GM10847 (cell line): ENCODE measurements around the gene BMP6.

Source experiments
- POLR2A ChIP-seq: IDR thresholded peaks from 2 replicates; pipeline ENCODE4 v1.6.1; 2011; ENCODE audit not compliant: insufficient read length; ENCODE audit errors: extremely low read depth

Gene BMP6

GRCh38 chr6:7725849-7726415 is at the start of gene BMP6:
Gene BMP6, plus strand, starts transcription at chr6:7726099. Its CDS starts 857 bp downstream, at chr6:7726956.
- no peak for TF ChIP-seq POLR2A

GRCh38 chr6:7677229-7677628 is 48.7 kb upstream of the BMP6 start:
- TF ChIP-seq POLR2A: no peak

- TF ChIP-seq POLR2A: no peak
Observed at GRCh38 chr6:7680393-7681075, 45.4 kb upstream of the BMP6 start.

- TF ChIP-seq POLR2A: no peak
Observed at GRCh38 chr6:7681449-7681848, 44.5 kb upstream of the BMP6 start.

- no peak for TF ChIP-seq POLR2A
Observed at GRCh38 chr6:7684076-7684475, 41.8 kb upstream of the BMP6 start.

GRCh38 chr6:7684843-7685242 is 41.1 kb upstream of the BMP6 start:
- TF ChIP-seq POLR2A: no peak

GRCh38 chr6:7685276-7685675 is 40.6 kb upstream of the BMP6 start:
- no peak for TF ChIP-seq POLR2A

- TF ChIP-seq POLR2A: no peak
Observed at GRCh38 chr6:7687145-7688111, 38.5 kb upstream of the BMP6 start.

GRCh38 chr6:7691021-7691420 is 34.9 kb upstream of the BMP6 start:
- no peak for TF ChIP-seq POLR2A

- no peak for TF ChIP-seq POLR2A
Observed at GRCh38 chr6:7691675-7692452, 34.0 kb upstream of the BMP6 start.

GRCh38 chr6:7692453-7692784 is 33.5 kb upstream of the BMP6 start:
- no peak for TF ChIP-seq POLR2A

- no peak for TF ChIP-seq POLR2A
Observed at GRCh38 chr6:7693827-7694226, 32.1 kb upstream of the BMP6 start.

- no peak for TF ChIP-seq POLR2A
Observed at GRCh38 chr6:7696061-7696460, 29.8 kb upstream of the BMP6 start.

- TF ChIP-seq POLR2A: no peak
Observed at GRCh38 chr6:7697432-7697819, 28.5 kb upstream of the BMP6 start.

- no peak for TF ChIP-seq POLR2A
Observed at GRCh38 chr6:7697820-7698623, 27.9 kb upstream of the BMP6 start.

- no peak for TF ChIP-seq POLR2A
Observed at GRCh38 chr6:7701212-7701834, 24.6 kb upstream of the BMP6 start.
